GM18873 (cell line): ENCODE results near the gene RANBP9.

Experiments used
- ATAC-seq: cut with Tn5 transposase; IDR thresholded peaks from one replicate; pipeline ENCODE4 v1.9.1; 2021; ENCODE audit warnings: mild to moderate bottlenecking, moderate library complexity, moderate number of reproducible peaks; ENCODE audit not compliant: unreplicated experiment, low FRiP score

RANBP9 gene

GRCh38 chr6:13711733-13712598 is at the start of gene RANBP9:
Gene RANBP9 (minus strand): TSS chr6:13711835. CDS start chr6:13711505, 330 bp downstream.
- peak; percentile 70 for ATAC-seq

- no peak for ATAC-seq
Measured at GRCh38 chr6:13760307-13761304, 49.0 kb upstream of the RANBP9 start.

GRCh38 chr6:13759025-13759424 is 47.4 kb upstream of the RANBP9 start:
- ATAC-seq = no peak

GRCh38 chr6:13754644-13755043 is 43.0 kb upstream of the RANBP9 start:
- no peak for ATAC-seq

DNA sequence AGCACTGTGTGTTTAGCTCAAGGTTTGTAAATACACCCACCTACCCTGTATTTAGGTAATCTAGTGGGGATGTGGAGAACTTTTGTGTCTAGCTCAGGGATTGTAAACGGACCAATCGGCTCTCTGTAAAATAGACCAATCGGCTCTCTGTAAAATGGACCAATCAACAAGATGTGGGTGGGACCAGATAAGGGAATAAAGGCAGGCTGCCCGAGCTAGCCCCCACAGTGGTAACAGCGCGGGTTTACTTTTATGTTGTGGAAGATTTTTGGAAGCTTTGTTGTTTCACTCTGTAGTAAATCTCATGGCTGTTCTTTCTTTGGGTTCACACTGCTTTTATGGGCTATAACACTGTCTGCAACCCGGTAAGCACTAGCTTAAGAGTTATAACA is 32.1 kb upstream of the RANBP9 start:
- no peak for ATAC-seq

GRCh38 chr6:13742961-13743735 is 31.5 kb upstream of the RANBP9 start:
- no peak for ATAC-seq

GRCh38 chr6:13741365-13741764 is 29.7 kb upstream of the RANBP9 start:
- ATAC-seq = no peak

DNA sequence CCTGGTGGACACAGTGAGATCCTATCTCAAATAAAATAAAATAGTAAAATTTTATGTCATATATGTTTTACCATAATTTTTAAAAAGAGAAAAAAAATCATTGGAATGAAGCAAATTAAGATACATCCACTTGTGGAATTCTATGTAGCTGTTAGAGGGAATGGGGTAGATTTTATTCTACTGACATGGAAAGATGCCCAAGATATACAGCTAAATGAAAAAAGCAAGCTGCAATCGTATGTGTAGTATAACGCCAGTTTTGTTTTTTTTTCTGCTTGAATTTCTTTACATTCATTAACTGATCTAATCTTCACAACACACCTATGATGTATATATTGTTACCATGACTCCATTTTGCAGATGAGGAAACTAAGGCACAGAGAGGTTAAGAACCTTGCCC is 23.4 kb upstream of the RANBP9 start:
- no peak for ATAC-seq

DNA sequence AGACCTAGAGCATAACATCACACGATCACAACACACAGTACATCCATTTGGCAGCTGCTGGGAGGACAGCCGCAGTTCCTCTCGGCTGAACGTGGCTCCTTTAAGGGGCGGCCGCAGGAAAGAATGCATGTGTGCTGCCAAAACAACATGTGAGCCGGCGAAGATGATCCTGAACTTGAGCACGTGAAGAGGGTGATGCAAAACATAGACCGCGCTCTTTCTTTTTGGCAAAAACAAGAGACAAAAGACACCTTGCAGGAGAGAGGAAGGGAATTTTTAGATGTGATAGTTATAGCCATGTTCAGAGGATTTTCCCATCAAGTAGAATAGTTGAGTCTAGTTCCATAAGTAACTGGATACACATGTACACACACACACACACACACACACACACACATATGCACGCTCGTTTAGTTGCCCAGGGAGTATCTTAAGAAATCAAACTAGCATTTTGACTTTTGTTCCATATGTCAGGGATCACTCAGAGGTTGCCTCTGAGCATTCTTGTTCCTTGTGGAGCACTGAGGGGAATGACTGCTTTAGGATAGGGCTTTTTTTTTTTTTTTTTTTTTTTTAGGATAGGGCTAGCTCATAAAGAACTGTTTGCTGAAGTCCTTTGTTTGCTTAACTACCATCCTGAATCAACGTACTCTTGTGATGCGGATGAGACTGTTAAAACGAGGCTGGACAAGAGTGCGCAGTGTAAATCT is 21.7 kb upstream of the RANBP9 start:
- no peak for ATAC-seq

DNA sequence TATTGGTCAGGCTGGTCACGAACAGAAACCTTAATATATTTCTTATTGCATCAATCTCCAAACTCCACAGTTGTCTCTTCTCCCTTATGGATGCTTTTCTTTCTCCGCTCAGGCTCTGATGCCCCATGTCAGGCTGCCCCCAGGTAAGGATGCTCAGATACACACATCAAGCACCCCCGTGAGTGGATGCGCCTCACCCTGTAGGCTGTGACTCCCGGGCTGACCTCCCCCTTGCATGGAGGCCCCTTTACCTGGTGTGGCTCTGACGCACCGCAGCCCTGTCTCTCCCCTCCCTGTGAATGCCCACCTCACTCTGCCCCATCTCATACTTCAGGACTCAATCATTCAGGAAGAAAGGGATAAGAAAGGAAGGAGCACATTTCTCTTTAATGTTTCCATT is 19.1 kb upstream of the RANBP9 start:
- ATAC-seq = no peak

GRCh38 chr6:13729891-13730290 is 18.3 kb upstream of the RANBP9 start:
- no peak for ATAC-seq

DNA sequence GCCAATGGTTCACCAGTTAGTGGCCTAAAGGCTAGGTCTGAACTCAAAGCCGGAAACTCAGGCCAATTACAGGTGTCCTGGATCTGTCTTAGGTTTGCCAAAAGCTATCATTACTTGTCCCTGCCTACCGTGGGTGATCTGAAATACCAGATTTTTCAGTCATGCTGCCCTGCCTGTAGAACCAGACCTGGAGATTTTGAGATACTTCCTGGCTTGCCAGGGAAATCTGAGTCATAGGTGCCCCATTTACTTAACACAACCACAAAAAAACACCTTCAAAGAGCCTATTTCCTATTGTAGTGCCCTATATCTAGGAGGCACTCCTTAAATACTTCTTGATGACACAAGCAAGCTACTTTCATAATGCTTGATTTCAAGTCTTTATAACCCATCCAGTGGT is 13.9 kb upstream of the RANBP9 start:
- ATAC-seq = no peak

GRCh38 chr6:13725052-13725451 is 13.4 kb upstream of the RANBP9 start:
- no peak for ATAC-seq

GRCh38 chr6:13724182-13724581 is 12.5 kb upstream of the RANBP9 start:
- no peak for ATAC-seq

DNA sequence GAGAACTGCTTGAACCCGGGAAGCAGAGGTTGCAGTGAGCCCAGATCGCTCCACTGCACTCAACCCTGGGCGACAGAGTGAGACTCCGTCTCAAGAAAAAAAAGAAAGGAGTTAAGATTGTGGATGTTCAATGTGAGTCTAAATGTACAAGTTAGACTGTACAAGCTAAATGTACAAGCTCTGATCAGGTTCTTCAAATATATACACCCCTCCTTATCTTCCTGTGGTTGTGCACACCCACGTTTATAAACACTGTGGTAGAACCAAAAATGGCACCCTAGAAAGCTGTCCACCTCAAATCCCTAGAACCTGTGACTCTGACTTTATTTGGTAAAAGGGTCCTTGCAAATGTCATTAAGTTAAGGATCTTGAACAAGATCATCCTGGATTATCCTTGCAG is 11.2 kb upstream of the RANBP9 start:
- no peak for ATAC-seq

DNA sequence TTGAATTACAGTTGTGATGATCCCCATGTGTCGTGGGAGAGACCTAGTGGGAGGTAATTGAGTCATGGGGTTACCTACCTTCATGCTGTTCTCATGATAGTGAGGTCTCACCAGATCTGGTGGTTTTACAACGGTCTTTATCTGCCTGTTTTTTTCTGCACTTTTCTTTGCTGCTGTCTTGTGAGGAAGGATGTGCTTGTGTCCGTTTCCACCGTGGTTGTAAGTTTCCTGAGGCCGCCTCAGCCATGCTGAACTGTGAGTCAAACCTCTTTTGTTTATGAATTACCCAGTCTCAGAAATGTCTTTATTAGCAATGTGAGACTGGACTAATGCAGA is 6.5 kb upstream of the RANBP9 start:
- ATAC-seq = no peak

DNA sequence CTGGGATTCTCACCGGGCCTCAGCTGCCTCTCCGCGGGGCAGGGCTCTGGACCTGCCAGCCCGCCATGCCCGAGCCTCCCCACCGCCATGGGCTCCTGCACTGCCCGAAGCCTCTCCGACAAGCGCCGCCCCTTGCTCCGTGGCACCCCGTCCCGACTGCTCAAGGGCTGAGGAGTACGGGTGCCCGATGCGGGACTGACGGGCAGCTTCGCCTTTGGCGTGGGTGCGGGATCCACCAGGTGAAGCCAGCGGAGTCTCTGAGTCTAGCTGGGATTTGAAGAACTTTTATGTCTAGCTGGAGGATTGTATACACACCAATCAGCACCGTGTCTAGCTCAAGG is 5.3 kb upstream of the RANBP9 start:
- no peak for ATAC-seq

DNA sequence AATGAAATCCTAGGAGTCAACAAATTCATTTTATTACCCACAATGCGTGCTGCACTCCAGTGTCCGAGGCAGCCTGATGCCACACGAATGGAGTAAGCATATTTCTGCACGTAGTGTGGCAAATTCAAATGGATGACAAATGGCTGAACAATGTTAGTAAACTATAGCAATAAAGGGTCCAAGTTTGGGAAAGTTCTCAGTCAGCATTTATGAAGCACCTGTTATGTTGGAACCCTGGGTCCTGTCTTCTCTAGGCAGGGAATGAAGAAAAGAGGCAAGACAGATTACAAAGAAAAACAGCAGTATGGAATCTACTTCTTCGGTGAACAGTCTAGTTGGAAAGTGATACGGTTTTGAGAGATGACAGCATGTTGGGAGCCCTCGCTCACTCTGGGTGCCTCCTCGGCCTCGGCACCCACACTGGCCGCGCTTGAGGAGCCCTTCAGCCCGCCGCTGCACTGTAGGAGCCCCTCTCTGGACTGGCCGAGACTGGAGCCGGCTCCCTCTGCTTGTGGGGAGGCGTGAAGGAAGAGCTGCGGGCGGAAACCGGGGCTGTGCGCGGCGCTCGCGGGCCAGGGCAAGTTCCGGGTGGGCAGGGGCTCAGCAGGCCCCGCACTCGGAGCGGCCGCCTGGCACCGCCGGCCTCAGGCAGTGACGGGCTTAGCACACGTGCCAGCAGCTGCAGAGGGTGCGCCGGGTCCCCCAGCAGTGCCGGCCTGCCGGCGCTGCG is 4.8 kb upstream of the RANBP9 start:
- ATAC-seq = no peak

GRCh38 chr6:13715444-13715883 is 3.8 kb upstream of the RANBP9 start:
- ATAC-seq = no peak

GRCh38 chr6:13712599-13712898 is 914 bp upstream of the RANBP9 start:
- ATAC-seq = no peak
